IMR-90 (cell line): ENCODE results near the gene DUSP8. TPM values are rescaled to one million over a fixed set of nuclear protein-coding genes. Genes with fewer than 3 reads are reported as not detected.
A peak's percentile ranks its signal among the peaks of the same experiment; 100 is the strongest.

Source experiments
- ATAC-seq: fragments of 200-7000 bp; cut with Tn5 transposase; 2 replicates; pipeline ENCODE4 v1.9.1; 2020; ENCODE audit warnings: low read depth, mild to moderate bottlenecking, moderate library complexity
- BruUV-seq: library from RNA; stranded (reverse); fragments of 400-500 nt; replicated peaks from 2 replicates; lab custom pipeline; 2021; lab: Mats Ljungman, UMichigan
- CTCF ChIA-PET: fragments of 300-600 bp; formaldehyde crosslinking; extraction: SDS; loops from one replicate; lab custom pipeline; 2021; ENCODE audit warnings: antibody characterized with exemption; lab: Yijun Ruan, JAX
- POLR2A ChIA-PET: fragments of 300-600 bp; sonication (Branson Sonifier 250); formaldehyde crosslinking; loops from one replicate; lab custom pipeline; 2022; ENCODE audit warnings: antibody characterized with exemption; ENCODE audit not compliant: unreplicated experiment; lab: Charles Lee
- DNase-seq: peaks from one replicate; pipeline ENCODE4 v3.0.0; 2013
- H2AFZ ChIP-seq: replicated peaks from 2 replicates; pipeline ENCODE3; 2013; ENCODE audit warnings: low read length, mild to moderate bottlenecking; ENCODE audit not compliant: poor library complexity
- H2AK5ac ChIP-seq: 2 replicates; pipeline ENCODE4 v1.6.1; 2013; ENCODE audit warnings: low read depth, low read length, inconsistent platforms
- H2AK9ac ChIP-seq: replicated peaks from 2 replicates; pipeline ENCODE3; 2013; ENCODE audit warnings: mild to moderate bottlenecking, low read depth, low read length, moderate library complexity; ENCODE audit not compliant: poor library complexity
- H2BK120ac ChIP-seq: 2 replicates; pipeline ENCODE4 v1.6.1; 2013; ENCODE audit warnings: low read depth, low read length, inconsistent platforms
- H2BK15ac ChIP-seq: 3 replicates; pipeline ENCODE4 v1.6.1; 2013; ENCODE audit warnings: low read depth, low read length, inconsistent platforms
- H2BK20ac ChIP-seq: 2 replicates; pipeline ENCODE4 v1.6.1; 2013; ENCODE audit warnings: low read depth, mild to moderate bottlenecking, inconsistent platforms, low read length, moderate library complexity
- H2BK5ac ChIP-seq: 2 replicates; pipeline ENCODE4 v1.6.1; 2013; ENCODE audit warnings: mild to moderate bottlenecking, low read depth, low read length, inconsistent platforms; ENCODE audit not compliant: poor library complexity, severe bottlenecking
- H3K14ac ChIP-seq: replicated peaks from 2 replicates; pipeline ENCODE4 v1.6.1; 2013; ENCODE audit warnings: low read depth, low read length, inconsistent platforms
- H3K18ac ChIP-seq: 2 replicates; pipeline ENCODE4 v1.6.1; 2013; ENCODE audit warnings: low read depth, low read length, control low read depth
- H3K23ac ChIP-seq: 2 replicates; pipeline ENCODE4 v1.6.1; 2013; ENCODE audit warnings: low read depth, low read length, inconsistent platforms
- H3K27ac ChIP-seq: 2 replicates; pipeline ENCODE4 v1.5.1; 2013; ENCODE audit warnings: mild to moderate bottlenecking, control low read depth, low read length; ENCODE audit not compliant: insufficient read depth
- H3K27me3 ChIP-seq: 2 replicates; pipeline ENCODE4 v1.6.1; 2013; ENCODE audit warnings: low read length; ENCODE audit not compliant: control insufficient read depth, insufficient read depth
- H3K36me3 ChIP-seq: 2 replicates; pipeline ENCODE4 v1.6.1; 2013; ENCODE audit warnings: low read length, mixed read lengths; ENCODE audit not compliant: control insufficient read depth, insufficient read depth
- H3K4ac ChIP-seq: 2 replicates; pipeline ENCODE4 v1.6.1; 2013; ENCODE audit warnings: low read depth, low read length, inconsistent platforms
- H3K4me1 ChIP-seq: 2 replicates; pipeline ENCODE4 v1.6.1; 2013; ENCODE audit warnings: low read length, mixed read lengths; ENCODE audit not compliant: control insufficient read depth, insufficient read depth
- H3K4me2 ChIP-seq: 2 replicates; pipeline ENCODE4 v1.6.1; 2013; ENCODE audit warnings: low read depth, mild to moderate bottlenecking, control low read depth, low read length, moderate library complexity
- H3K4me3 ChIP-seq: 2 replicates; pipeline ENCODE4 v1.5.1; 2013; ENCODE audit warnings: low read depth, mild to moderate bottlenecking, control low read depth, low read length, moderate library complexity; ENCODE audit not compliant: insufficient read depth
- H3K56ac ChIP-seq: 2 replicates; pipeline ENCODE4 v1.6.1; 2013; ENCODE audit warnings: low read length, inconsistent platforms; ENCODE audit not compliant: insufficient read depth; ENCODE audit errors: extremely low read depth
- H3K79me1 ChIP-seq, 2 experiments: 2 replicates each; pipeline ENCODE4 v1.6.1; 2013; ENCODE audit warnings: low read length in 2 of 2, inconsistent platforms in 1 of 2, low read depth in 1 of 2
- H3K9ac ChIP-seq: 2 replicates; pipeline ENCODE4 v1.6.1; 2013; ENCODE audit warnings: low read depth, low read length, control low read depth
- H3K9me1 ChIP-seq: 2 replicates; pipeline ENCODE4 v1.6.1; 2013; ENCODE audit warnings: low read length, inconsistent platforms; ENCODE audit not compliant: insufficient read depth
- H3K9me3 ChIP-seq: 2 replicates; pipeline ENCODE4 v1.6.1; 2013; ENCODE audit warnings: low read length; ENCODE audit not compliant: control insufficient read depth, insufficient read depth
- H4K20me1 ChIP-seq: 2 replicates; pipeline ENCODE4 v1.6.1; 2013; ENCODE audit warnings: low read length, inconsistent platforms; ENCODE audit not compliant: insufficient read depth
- H4K5ac ChIP-seq: 2 replicates; pipeline ENCODE4 v1.6.1; 2013; ENCODE audit warnings: mild to moderate bottlenecking, low read depth, low read length, control low read depth
- H4K8ac ChIP-seq, 2 experiments: 2 replicates each; pipeline ENCODE4 v1.6.1; 2013; ENCODE audit warnings: low read depth in 2 of 2, low read length in 2 of 2, control low read depth in 1 of 2, inconsistent platforms in 1 of 2
- H4K91ac ChIP-seq: 2 replicates; pipeline ENCODE4 v1.6.1; 2013; ENCODE audit warnings: low read depth, low read length, inconsistent platforms; ENCODE audit not compliant: insufficient read depth
- BHLHE40 ChIP-seq: fragments of 150-350 bp; IDR thresholded peaks from 2 replicates; pipeline ENCODE4 v1.6.1; 2016; ENCODE audit warnings: mild to moderate bottlenecking, low read depth, low read length
- CEBPB ChIP-seq: IDR thresholded peaks from 2 replicates; pipeline ENCODE4 v1.6.1; 2012; ENCODE audit warnings: low read depth, low read length, improper control_type of control experiment
- MXI1 ChIP-seq: IDR thresholded peaks from 2 replicates; pipeline ENCODE4 v1.6.1; 2012; ENCODE audit warnings: low read depth, mild to moderate bottlenecking, low read length, moderate library complexity, borderline replicate concordance
- NFE2L2 ChIP-seq: fragments of 150-350 bp; IDR thresholded peaks from 2 replicates; pipeline ENCODE4 v1.6.1; 2016; ENCODE audit warnings: low read depth, mild to moderate bottlenecking, low read length
- RFX5 ChIP-seq: IDR thresholded peaks from 2 replicates; pipeline ENCODE4 v1.8.0; 2012; ENCODE audit warnings: low read depth, mild to moderate bottlenecking, low read length, moderate library complexity
- SMC3 ChIP-seq: fragments of 150-350 bp; IDR thresholded peaks from 2 replicates; pipeline ENCODE4 v1.6.1; 2016; ENCODE audit warnings: low read depth, mild to moderate bottlenecking, antibody characterized with exemption, low read length, moderate library complexity
- USF2 ChIP-seq: fragments of 150-350 bp; IDR thresholded peaks from 2 replicates; pipeline ENCODE4 v1.6.1; 2017; ENCODE audit warnings: mild to moderate bottlenecking, antibody characterized with exemption, low read length, low read depth
- WGBS, 2 experiments: methylation state at CpG; one replicate each; pipeline versions ENCODE4 v1.1.5 to v1.1.7; 2013; ENCODE audit warnings: missing lambda C conversion rate in 2 of 2; ENCODE audit not compliant: insufficient read length in 1 of 2; ENCODE audit errors: extremely low coverage in 2 of 2; 5-methylcytosine and 5-hydroxymethylcytosine counted together
- dilution Hi-C: fragments of 300-500 bp; cut with HindIII; formaldehyde crosslinking; loops from one replicate; pipeline ENCODE4 v1.14.3; 2018; ENCODE audit warnings: low sequenced_read_pairs; ENCODE audit not compliant: unreplicated experiment
- in situ Hi-C: fragments of 300-500 bp; cut with MboI; formaldehyde crosslinking; loops from 3 replicates; pipeline ENCODE4 v1.14.3; 2019; ENCODE audit warnings: low sequenced_read_pairs, inconsistent platforms, mixed read lengths
- intact Hi-C: fragments of 100-400 bp; cut with micrococcal nuclease; formaldehyde crosslinking; loops from 2 replicates; pipeline ENCODE4 v1.10.0; 2022
- polyA plus RNA-seq, 3 experiments: library from polyadenylated mRNA; depleted of rRNA; stranded (reverse); fragments of >200 nt; gene quantifications; 2 replicates each; pipeline ENCODE4 v1.2.3, GENCODE V29; 2012; ENCODE audit warnings: low replicate concordance in 1 of 3
- total RNA-seq: library from RNA; depleted of rRNA; stranded (reverse); fragments of >200 nt; gene quantifications from 2 replicates; pipeline ENCODE4 v1.2.3, GENCODE V29; 2012

Gene DUSP8
- total and polyA plus RNA-seq, 2 of the 4 experiments (the other 2 are of a cell fraction), result 0.72 to 4.2 TPM

GRCh38 chr11:1548221-1549070 lies 23.6 kb downstream of the DUSP8 start:
- peak overlapping the region in 1 of 2 experiments; percentile 33; a peak in 1 of 4 replicates for H4K8ac ChIP-seq
- peak overlapping the region; percentile 89 for H2AFZ ChIP-seq
- H3K27me3 ChIP-seq, result peaks cover 46% of the 10 kb centered on the region
- H3K27ac ChIP-seq, result no peak overlapping the region
- ATAC-seq (peak; percentile 40; the same call in 1 of the 2 replicates), DNase-seq (peak; percentile 42)
- H3K4me1 ChIP-seq, result peaks cover 4% of the 10 kb centered on the region; the same call in 1 of the 2 replicates
- peaks cover 5% of the 10 kb centered on the region; the same call in 1 of the 2 replicates for H4K20me1 ChIP-seq
- H2BK15ac ChIP-seq, result no peak overlapping the region
- H4K91ac ChIP-seq, result no peak overlapping the region
- peak overlapping the region; percentile 76 for H2AK9ac ChIP-seq
- H3K4ac ChIP-seq, result no peak overlapping the region
- H3K56ac ChIP-seq, result no peak overlapping the region
- no peaks in the 10 kb centered on the region for H3K9me1 ChIP-seq
- POLR2A ChIA-PET, result no interaction called here
- H3K18ac ChIP-seq, result no peak overlapping the region
- H3K23ac ChIP-seq, result no peak overlapping the region
- intact Hi-C loops, result no loop called here
- H3K9me3 ChIP-seq, result no peaks in the 10 kb centered on the region
- no peak overlapping the region for H3K4me3 ChIP-seq
- WGBS, 2 experiments, result no CpG with 5 or more reads among the region's 34 CpGs
- in situ Hi-C loops, result no loop called here
- dilution Hi-C loops, result no loop called here
- CTCF ChIA-PET, result interaction anchor here (2.1 kb wide), 1 partner anchor 26 kb away, joined by 6 read pairs; no protein-coding TSS in a partner anchor
- no TSS peak for BruUV-seq
- no peak overlapping the region for H3K9ac ChIP-seq
- H2BK120ac ChIP-seq, result no peak overlapping the region
- H4K5ac ChIP-seq, result no peak overlapping the region
- peak overlapping the region; percentile 10; the same call in 1 of the 2 replicates for H3K4me2 ChIP-seq
- no peak overlapping the region for H3K14ac ChIP-seq
- no peak overlapping the region; the same call in 1 of the 2 replicates for H2AK5ac ChIP-seq
- H3K36me3 ChIP-seq, result no peaks in the 10 kb centered on the region
- no peak overlapping the region for H2BK5ac ChIP-seq
- H2BK20ac ChIP-seq, result no peak overlapping the region
- TF ChIP-seq BHLHE40 (no peak), NFE2L2 (no peak), RFX5 (no peak), CEBPB (peak; percentile 90), USF2 (no peak), MXI1 (no peak), SMC3 (no peak)
- no peaks in the 10 kb centered on the region for H3K79me1 ChIP-seq
